Adrenal gland (tissue), 5 donors: ENCODE results near the gene GIMAP5.

ENCODE experiments used
- CTCF ChIP-seq, 6 experiments: fragments of 450-650 bp in 4 of 6; fragments of 200-600 bp in 2 of 6; sonication (generic) in 1 of 6; IDR thresholded peaks; 1 replicate in 5 of 6; 2 replicates in 1 of 6; pipeline versions ENCODE4 v1.5.1 to v1.8.0; 2016 to 2021; ENCODE audit warnings: antibody characterized with exemption in 6 of 6, mild to moderate bottlenecking in 2 of 6, moderate library complexity in 1 of 6
- POLR2A ChIP-seq, 2 donors: fragments of 450-650 bp; IDR thresholded peaks; one replicate each; pipeline ENCODE4 v1.6.1; 2017; ENCODE audit warnings: antibody characterized with exemption in 2 of 2, mild to moderate bottlenecking in 2 of 2, moderate library complexity in 1 of 2
- donor health status: DM: no; HTN: no; CAD: no.

GRCh38 chr7:150738092-150738491, 874 bp downstream of the GIMAP5 start:
- TF ChIP-seq CTCF (IDR thresholded peaks at IDR 0.05) (no peak), POLR2A (IDR thresholded peaks at IDR 0.05) (no peak)
